AG04450 (cell line): Measurements from ENCODE around the gene CKM. TPM values are rescaled to one million over a fixed set of nuclear protein-coding genes. Genes with fewer than 3 reads are reported as not detected.
"Not testable (repeated sequence)": the region's sequence is repeated elsewhere in the genome, so short reads cannot be mapped to it uniquely, and the experiment has no call there.

Source experiments
- CTCF ChIA-PET: fragments of 300-600, 350-600 bp; formaldehyde crosslinking; extraction: SDS; loops from one replicate; lab custom pipeline; 2022; ENCODE audit warnings: antibody characterized with exemption, inconsistent platforms; lab: Charles Lee
- POLR2A ChIA-PET: fragments of 350-600 bp; formaldehyde crosslinking; extraction: SDS; loops from one replicate; lab custom pipeline; 2021; ENCODE audit warnings: antibody characterized with exemption, inconsistent platforms; lab: Yijun Ruan, JAX
- DNase-seq: peaks from one replicate; pipeline ENCODE4 v3.0.0-alpha.2; 2011; ENCODE audit warnings: low read depth, low spot score
- H3K27ac ChIP-seq: one replicate; pipeline ENCODE4 v1.5.1; 2012; ENCODE audit warnings: low read depth, low read length, control low read depth
- H3K27me3 ChIP-seq: one replicate; pipeline ENCODE4 v1.6.0; 2012; ENCODE audit warnings: low read length; ENCODE audit not compliant: control insufficient read depth, insufficient read depth
- H3K4me3 ChIP-seq: 2 replicates; pipeline ENCODE4 v1.5.1; 2011; ENCODE audit warnings: mild to moderate bottlenecking, low read depth, low read length, control low read depth
- H3K9me3 ChIP-seq: 2 replicates; pipeline ENCODE4 v1.5.1; 2012; ENCODE audit warnings: low read length; ENCODE audit not compliant: control insufficient read depth, insufficient read depth
- CTCF ChIP-seq: IDR thresholded peaks from 2 replicates; pipeline ENCODE4 v1.5.1; 2011; ENCODE audit warnings: low read depth, low read length, control low read depth, inconsistent platforms
- polyA plus RNA-seq: library from polyadenylated mRNA; depleted of rRNA; stranded (reverse); fragments of >200 nt; gene quantifications from 2 replicates; pipeline ENCODE4 v1.2.3, GENCODE V29; 2011

The CKM gene
- polyA plus RNA-seq, 1 experiment: not detected

GRCh38 chr19:45275370-45275971 is 47.2 kb downstream of the CKM start:
- Histone ChIP-seq H3K27me3 (no peaks in the 10 kb centered on the region), H3K27ac (no peak overlapping the region), H3K4me3 (no peak overlapping the region), H3K9me3 (no peaks in the 10 kb centered on the region)
- DNase-seq: no peak
- CTCF ChIA-PET: no interaction called here
- POLR2A ChIA-PET: interaction anchor here (0.6 kb wide), 1 partner anchor 32 kb away, joined by 8 read pairs; no protein-coding TSS in a partner anchor
- no peak for TF ChIP-seq CTCF

GRCh38 chr19:45273521-45273855 is 49.2 kb downstream of the CKM start:
- no peaks in the 10 kb centered on the region for H3K9me3 ChIP-seq
- ChIA-PET POLR2A (interaction anchor here (0.7 kb wide), 1 partner anchor 8 kb away, joined by 4 read pairs; no protein-coding TSS in a partner anchor), CTCF (no interaction called here)
- H3K27me3 ChIP-seq: no peaks in the 10 kb centered on the region
- H3K27ac ChIP-seq: no peak overlapping the region
- no peak overlapping the region for H3K4me3 ChIP-seq
- no peak for TF ChIP-seq CTCF
- DNase-seq: no peak

GRCh38 chr19:45271735-45272108 is 51.0 kb downstream of the CKM start:
- Histone ChIP-seq H3K27me3 (no peaks in the 10 kb centered on the region), H3K4me3 (no peak overlapping the region), H3K9me3 (no peaks in the 10 kb centered on the region; the same call in 1 of the 2 replicates), H3K27ac (no peak overlapping the region)
- ChIA-PET CTCF (no interaction called here), POLR2A (no interaction called here)
- DNase-seq: no peak
- TF ChIP-seq CTCF: no peak

- Histone ChIP-seq H3K27me3 (no peaks in the 10 kb centered on the region), H3K4me3 (no peak overlapping the region), H3K27ac (no peak overlapping the region), H3K9me3 (no peaks in the 10 kb centered on the region; the same call in 1 of the 2 replicates)
- no peak for TF ChIP-seq CTCF
- CTCF ChIA-PET: interaction anchor here (0.6 kb wide), 1 partner anchor 283 kb away, joined by 3 read pairs; no protein-coding TSS in a partner anchor
- DNase-seq: no peak
- POLR2A ChIA-PET: no interaction called here
Measured at GRCh38 chr19:45271098-45271734, 51.5 kb downstream of the CKM start.

GRCh38 chr19:45269939-45270338 is 52.7 kb downstream of the CKM start:
- DNase-seq, CTCF ChIA-PET, H3K27me3 ChIP-seq, H3K27ac ChIP-seq, H3K4me3 ChIP-seq, H3K9me3 ChIP-seq: not testable (repeated sequence)
- POLR2A ChIA-PET: interaction anchor here (0.6 kb wide), 1 partner anchor 1524 kb away, joined by 3 read pairs; no protein-coding TSS in a partner anchor
